Measurements from ENCODE around the gene RIPPLY2.

The RIPPLY2 gene

DNA sequence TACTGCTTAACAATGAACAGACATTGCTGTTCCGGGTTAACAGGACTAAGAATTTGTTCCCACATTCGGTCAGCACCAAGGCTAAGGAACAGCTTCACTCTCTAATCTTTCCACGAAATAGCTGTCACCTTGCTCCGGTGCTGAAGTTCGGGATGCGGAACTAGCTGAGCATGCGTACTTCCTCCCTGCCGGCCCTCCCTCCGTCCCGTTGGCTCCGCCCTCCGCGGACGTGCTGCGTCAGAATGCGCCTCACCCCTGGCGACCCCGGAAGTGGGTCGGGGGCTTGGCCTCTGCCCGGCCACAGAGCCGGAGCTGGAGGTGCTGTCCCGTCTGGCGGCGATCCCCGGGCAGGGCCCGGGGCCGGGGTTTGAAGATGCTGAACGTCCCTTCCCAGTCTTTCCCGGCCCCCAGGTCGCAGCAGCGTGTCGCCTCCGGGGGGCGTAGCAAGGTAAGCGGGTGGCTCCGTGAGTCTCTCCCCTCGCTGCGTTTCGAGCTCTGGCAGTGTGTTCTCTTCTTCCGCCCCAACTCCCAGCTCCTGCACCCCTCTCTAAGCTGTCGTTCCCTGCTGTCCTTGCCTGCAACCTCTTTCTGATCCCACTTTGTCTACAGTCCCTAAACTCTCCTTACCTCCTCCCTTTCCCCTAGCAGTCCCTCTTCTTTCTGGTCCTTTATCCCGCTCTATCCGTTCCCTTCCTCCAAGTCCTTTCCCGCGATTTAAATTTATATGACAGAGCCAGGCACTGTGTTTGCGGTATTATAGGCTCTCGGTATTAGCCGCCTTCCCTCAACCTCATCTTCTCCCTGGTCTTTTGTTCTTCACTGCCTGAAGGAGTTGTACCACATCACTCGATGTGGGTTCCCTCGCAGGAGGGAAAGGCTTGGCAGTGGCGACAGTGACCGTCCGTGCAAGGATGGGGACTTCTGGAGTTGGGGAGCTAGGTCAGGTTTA is 6.5 kb downstream of the RIPPLY2 start, which contains the start of gene CYB5R4:
Gene CYB5R4, plus strand, starts transcription at position 280 of the 949 bp plus-strand sequence. Its CDS starts 94 bp downstream, at position 374.
- H3K27ac ChIP-seq (ENCODE audit: insufficient read depth in 1 of 2, low read depth in 1 of 2, low read length in 2 of 2, poor library complexity in 1 of 2, severe bottlenecking in 2 of 2) = peak within 1 kb of the TSS; percentile 84 to 85
- H3K36me3 ChIP-seq (ENCODE audit: control insufficient read depth in 4 of 4, insufficient read depth in 4 of 4, low read length in 3 of 4) = peaks cover 0 to 7% (median 2%) of the 10 kb centered on the region in 4 experiments
- CTCF ChIA-PET = interaction anchor here (0.7 to 1.8 kb wide), 7 partner anchors 11 to 914 kb away, joined by 3 to 5 read pairs (median 3); partner anchors contain the start of gene CEP162
- DNase-seq = peak; percentile 94 to 97 (median 97)
- 0% methylated on average over 47 of the region's 53 CpGs for WGBS (ENCODE audit: insufficient coverage)
- POLR2A ChIA-PET = no interaction called here
- H3K4me3 ChIP-seq (ENCODE audit: control insufficient read depth in 1 of 7, extremely low read depth in 1 of 7, insufficient read depth in 4 of 7, low read depth in 2 of 7, low read length in 6 of 7) = peak within 1 kb of the TSS; percentile 73 to 99 (median 91)
- H3K4me1 ChIP-seq (ENCODE audit: control extremely low read depth in 1 of 4, control insufficient read depth in 4 of 4, insufficient read depth in 4 of 4, low read length in 3 of 4) = peaks cover 18 to 23% (median 20%) of the 10 kb centered on the region in 4 experiments
- H3K27me3 ChIP-seq (replicated peaks in 2 of 5; ENCODE audit: control insufficient read depth in 4 of 5, insufficient read depth in 5 of 5, low read length in 4 of 5) = peaks cover 7 to 17% (median 16%) of the 10 kb centered on the region in 5 experiments
- H3K9me3 ChIP-seq (ENCODE audit: control extremely low read depth in 1 of 5, control insufficient read depth in 4 of 5, insufficient read depth in 2 of 5, low read depth in 1 of 5, low read length in 4 of 5) = no peaks in the 10 kb centered on the region

DNA sequence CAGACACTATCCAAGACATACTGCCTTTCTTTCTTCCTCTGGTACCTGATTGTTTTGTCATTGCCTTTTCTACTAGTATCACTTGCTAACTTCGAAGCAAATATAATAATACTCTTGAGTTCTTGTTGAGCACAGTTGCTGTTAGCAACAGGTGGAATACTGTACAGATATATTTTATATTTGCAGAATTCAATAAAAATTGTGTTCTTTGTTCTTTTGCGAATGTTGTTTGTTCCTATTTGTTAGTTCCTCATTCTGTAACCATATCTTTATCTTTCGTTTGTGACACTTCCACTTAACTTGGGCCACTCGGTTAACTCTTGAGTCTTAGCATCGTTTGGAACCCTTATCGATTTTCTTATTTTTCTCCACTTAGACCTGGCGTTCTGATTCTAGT is 7.2 kb downstream of the RIPPLY2 start:
- DNase-seq = peak; percentile 17 to 64 (median 53)
- H3K27ac ChIP-seq (ENCODE audit: insufficient read depth in 1 of 2, low read depth in 1 of 2, low read length in 2 of 2, poor library complexity in 1 of 2, severe bottlenecking in 2 of 2) = peak overlapping the region; percentile 84 to 85
- H3K4me3 ChIP-seq (ENCODE audit: control insufficient read depth in 1 of 7, extremely low read depth in 1 of 7, insufficient read depth in 4 of 7, low read depth in 2 of 7, low read length in 6 of 7) = peak overlapping the region; percentile 73 to 99 (median 91)
- peaks cover 2 to 10% (median 9%) of the 10 kb centered on the region in 5 experiments for H3K27me3 ChIP-seq (replicated peaks in 2 of 5; ENCODE audit: control insufficient read depth in 4 of 5, insufficient read depth in 5 of 5, low read length in 4 of 5)
- H3K36me3 ChIP-seq (ENCODE audit: control insufficient read depth in 4 of 4, insufficient read depth in 4 of 4, low read length in 3 of 4) = peaks cover 0 to 14% (median 7%) of the 10 kb centered on the region in 4 experiments
- WGBS (ENCODE audit: insufficient coverage) = 7% methylated on average over 5 of the region's 7 CpGs
- ChIA-PET CTCF (interaction anchor here (1.0 to 1.8 kb wide), 5 partner anchors 10 to 367 kb away, joined by 3 to 5 read pairs (median 3); partner anchors contain the start of gene CEP162), POLR2A (no interaction called here)
- peaks cover 18 to 23% (median 20%) of the 10 kb centered on the region in 4 experiments for H3K4me1 ChIP-seq (ENCODE audit: control extremely low read depth in 1 of 4, control insufficient read depth in 4 of 4, insufficient read depth in 4 of 4, low read length in 3 of 4)
- H3K9me3 ChIP-seq (ENCODE audit: control extremely low read depth in 1 of 5, control insufficient read depth in 4 of 5, insufficient read depth in 2 of 5, low read depth in 1 of 5, low read length in 4 of 5) = no peaks in the 10 kb centered on the region

DNA sequence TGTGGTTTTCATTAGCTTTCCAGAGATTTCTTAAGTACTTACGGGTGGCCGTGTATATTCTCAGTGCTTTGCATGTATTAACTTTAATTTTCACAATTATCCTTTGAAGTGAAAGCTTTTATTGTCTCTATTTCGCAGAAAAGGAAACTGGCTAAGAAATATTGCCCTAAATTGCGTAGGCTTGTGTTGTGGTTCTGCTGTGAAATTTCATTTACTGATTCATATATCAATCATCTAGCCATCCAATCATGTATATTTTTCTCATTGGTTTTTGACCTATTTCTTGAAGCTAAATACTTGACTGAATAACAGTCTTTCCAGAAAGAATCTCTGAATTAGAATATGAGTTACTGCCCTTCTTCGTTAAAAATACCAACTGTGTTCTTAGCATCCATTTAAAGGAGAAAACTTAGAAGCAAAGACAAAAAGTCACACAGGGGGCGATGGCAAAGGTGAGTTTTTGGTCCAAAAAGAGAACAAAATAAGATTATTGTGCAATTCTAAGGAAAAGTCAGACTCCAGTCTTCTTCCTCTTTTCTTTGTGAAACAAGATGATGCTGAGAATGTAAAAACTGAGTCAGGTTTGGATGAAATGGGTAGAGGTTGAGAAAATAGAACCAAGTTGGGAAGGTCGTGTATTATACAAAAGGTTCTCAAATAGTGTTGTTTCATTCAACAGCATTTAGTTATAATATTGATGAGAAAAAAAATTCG is 7.8 kb downstream of the RIPPLY2 start:
- H3K36me3 ChIP-seq (ENCODE audit: control insufficient read depth in 4 of 4, insufficient read depth in 4 of 4, low read length in 3 of 4) = peaks cover 0 to 19% (median 11%) of the 10 kb centered on the region in 4 experiments
- peak in 2 of 3 donors; percentile 23 to 26 for DNase-seq
- 76% methylated on average over 2 of the region's 8 CpGs for WGBS (ENCODE audit: insufficient coverage)
- CTCF ChIA-PET = interaction anchor here (1.0 to 1.8 kb wide), 4 partner anchors 9 to 22 kb away, joined by 3 to 5 read pairs (median 4); no protein-coding TSS in a partner anchor
- no peaks in the 10 kb centered on the region for H3K9me3 ChIP-seq (ENCODE audit: control extremely low read depth in 1 of 5, control insufficient read depth in 4 of 5, insufficient read depth in 2 of 5, low read depth in 1 of 5, low read length in 4 of 5)
- H3K27ac ChIP-seq (ENCODE audit: insufficient read depth in 1 of 2, low read depth in 1 of 2, low read length in 2 of 2, poor library complexity in 1 of 2, severe bottlenecking in 2 of 2) = peak overlapping the region in 1 of 2 experiments; percentile 85
- POLR2A ChIA-PET = interaction anchor here (0.6 kb wide), 1 partner anchor 347 kb away, joined by 3 read pairs; no protein-coding TSS in a partner anchor
- H3K4me3 ChIP-seq (ENCODE audit: control insufficient read depth in 1 of 7, extremely low read depth in 1 of 7, insufficient read depth in 4 of 7, low read depth in 2 of 7, low read length in 6 of 7) = peak overlapping the region in 6 of 7 experiments; percentile 86 to 99 (median 94)
- H3K27me3 ChIP-seq (replicated peaks in 2 of 5; ENCODE audit: control insufficient read depth in 4 of 5, insufficient read depth in 5 of 5, low read length in 4 of 5) = peaks cover 0 to 5% (median 4%) of the 10 kb centered on the region in 5 experiments
- H3K4me1 ChIP-seq (ENCODE audit: control extremely low read depth in 1 of 4, control insufficient read depth in 4 of 4, insufficient read depth in 4 of 4, low read length in 3 of 4) = peaks cover 18 to 23% (median 20%) of the 10 kb centered on the region in 4 experiments

DNA sequence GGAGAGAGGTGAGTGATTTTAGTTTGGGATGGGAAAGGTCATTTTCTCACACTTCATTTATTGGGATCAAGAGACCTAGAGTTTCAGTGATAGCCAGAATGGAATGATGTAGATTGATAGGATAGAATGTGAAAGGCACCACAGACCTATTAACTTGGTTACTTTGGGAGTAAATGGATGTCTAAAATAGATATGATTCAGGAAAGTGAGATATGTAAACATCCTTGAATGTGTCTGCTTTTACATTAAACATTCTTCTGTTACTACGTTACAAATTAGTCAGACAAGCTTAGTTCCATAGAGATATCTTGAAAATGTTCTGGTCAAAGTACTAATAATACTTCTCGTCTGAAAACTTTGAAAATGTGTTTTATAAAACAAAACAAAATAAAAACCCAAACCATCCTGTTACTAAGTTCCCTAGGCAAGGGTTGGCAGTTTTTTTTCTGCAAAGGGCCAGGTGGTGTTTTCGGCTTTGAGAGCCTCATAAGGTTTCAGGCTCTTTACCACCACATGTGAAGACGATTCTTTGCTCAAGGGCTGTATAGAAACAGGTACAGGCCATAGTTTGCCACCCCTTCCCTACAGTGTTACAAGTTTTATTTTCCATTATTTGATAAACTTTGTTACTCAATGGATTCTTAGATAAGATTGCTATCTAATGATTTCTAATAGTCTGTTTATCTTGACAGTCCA is 9.8 kb downstream of the RIPPLY2 start:
- Histone ChIP-seq H3K4me1 (ENCODE audit: control extremely low read depth in 1 of 4, control insufficient read depth in 4 of 4, insufficient read depth in 4 of 4, low read length in 3 of 4) (peaks cover 18 to 23% (median 20%) of the 10 kb centered on the region in 4 experiments), H3K4me3 (ENCODE audit: control insufficient read depth in 1 of 7, extremely low read depth in 1 of 7, insufficient read depth in 4 of 7, low read depth in 2 of 7, low read length in 6 of 7) (no peak overlapping the region), H3K27me3 (replicated peaks in 2 of 5; ENCODE audit: control insufficient read depth in 4 of 5, insufficient read depth in 5 of 5, low read length in 4 of 5) (peaks cover 0 to under 1% (median 0%) of the 10 kb centered on the region in 5 experiments), H3K36me3 (ENCODE audit: control insufficient read depth in 4 of 4, insufficient read depth in 4 of 4, low read length in 3 of 4) (peaks cover 7 to 38% (median 22%) of the 10 kb centered on the region in 4 experiments), H3K9me3 (ENCODE audit: control extremely low read depth in 1 of 5, control insufficient read depth in 4 of 5, insufficient read depth in 2 of 5, low read depth in 1 of 5, low read length in 4 of 5) (peaks cover 0 to 10% (median 0%) of the 10 kb centered on the region in 5 experiments), H3K27ac (ENCODE audit: insufficient read depth in 1 of 2, low read depth in 1 of 2, low read length in 2 of 2, poor library complexity in 1 of 2, severe bottlenecking in 2 of 2) (no peak overlapping the region)
- 100% methylated on average over 1 of the region's 4 CpGs for WGBS (ENCODE audit: insufficient coverage)
- ChIA-PET POLR2A (no interaction called here), CTCF (interaction anchor here (0.6 kb wide), 1 partner anchor 793 kb away, joined by 4 read pairs; no protein-coding TSS in a partner anchor)
- no peak for DNase-seq

DNA sequence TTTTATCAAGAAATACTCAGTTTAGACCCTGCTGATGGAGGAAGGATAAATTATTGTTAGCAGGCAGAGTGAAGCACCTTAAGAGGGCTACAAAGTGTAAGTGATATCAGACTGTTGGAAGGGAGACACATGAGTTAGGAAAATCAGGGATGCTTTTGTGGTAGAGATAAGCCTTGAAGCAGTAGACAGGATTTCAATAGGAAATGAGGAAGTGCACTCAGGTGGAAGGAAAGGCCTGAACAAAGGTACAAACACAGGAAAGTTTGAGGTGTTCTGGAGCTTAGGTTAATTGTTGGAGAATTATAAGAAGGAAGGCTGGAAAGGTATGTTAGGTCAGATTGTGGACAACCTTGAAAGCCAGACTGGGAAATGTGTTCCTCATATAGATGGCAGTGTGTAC is 13.9 kb downstream of the RIPPLY2 start:
- H3K9me3 ChIP-seq (ENCODE audit: control extremely low read depth in 1 of 5, control insufficient read depth in 4 of 5, insufficient read depth in 2 of 5, low read depth in 1 of 5, low read length in 4 of 5) = peaks cover 0 to 10% (median 0%) of the 10 kb centered on the region in 5 experiments
- peaks cover 0 to under 1% (median 0%) of the 10 kb centered on the region in 4 experiments for H3K4me1 ChIP-seq (ENCODE audit: control extremely low read depth in 1 of 4, control insufficient read depth in 4 of 4, insufficient read depth in 4 of 4, low read length in 3 of 4)
- H3K27ac ChIP-seq (ENCODE audit: insufficient read depth in 1 of 2, low read depth in 1 of 2, low read length in 2 of 2, poor library complexity in 1 of 2, severe bottlenecking in 2 of 2) = no peak overlapping the region
- CTCF ChIA-PET = no interaction called here
- H3K36me3 ChIP-seq (ENCODE audit: control insufficient read depth in 4 of 4, insufficient read depth in 4 of 4, low read length in 3 of 4) = peaks cover 9 to 43% (median 27%) of the 10 kb centered on the region in 4 experiments
- POLR2A ChIA-PET = no interaction called here
- no peak for DNase-seq
- H3K27me3 ChIP-seq (replicated peaks in 2 of 5; ENCODE audit: control insufficient read depth in 4 of 5, insufficient read depth in 5 of 5, low read length in 4 of 5) = no peaks in the 10 kb centered on the region
- no peak overlapping the region for H3K4me3 ChIP-seq (ENCODE audit: control insufficient read depth in 1 of 7, extremely low read depth in 1 of 7, insufficient read depth in 4 of 7, low read depth in 2 of 7, low read length in 6 of 7)

DNA sequence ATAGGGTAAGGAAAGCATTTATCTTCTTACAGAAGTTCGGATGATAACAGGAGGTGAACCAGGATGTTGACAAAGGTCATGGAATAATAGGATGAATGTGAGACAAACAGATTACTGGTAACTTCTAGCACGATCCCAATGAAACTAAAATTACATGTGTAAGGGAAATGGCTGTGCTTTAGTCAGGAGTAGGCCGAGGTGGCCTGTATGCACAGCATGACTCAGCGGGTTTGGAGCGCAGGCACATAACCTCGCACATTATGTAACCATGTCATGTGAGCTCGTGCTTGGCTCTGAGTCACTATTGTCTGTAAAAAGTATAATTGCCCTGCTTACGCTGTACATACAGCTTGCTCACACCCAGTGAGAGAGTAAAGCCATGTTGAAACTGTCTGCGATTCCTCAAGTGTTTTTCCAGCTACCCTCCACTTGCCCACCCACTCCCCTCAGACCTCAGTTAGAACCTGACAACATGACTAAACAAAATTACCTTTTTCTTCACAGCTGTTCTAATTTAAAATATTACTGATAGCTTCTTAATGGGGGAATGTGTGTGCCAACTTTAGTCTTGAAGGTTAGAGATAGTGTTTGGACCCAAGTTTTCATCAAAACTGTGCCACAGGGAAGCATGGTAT is 14.5 kb downstream of the RIPPLY2 start:
- CTCF ChIA-PET = no interaction called here
- WGBS (ENCODE audit: insufficient coverage) = 93% methylated on average over 4 of the region's 9 CpGs

More for the DNA sequence above, 14.5 kb downstream of the RIPPLY2 start:
- Histone ChIP-seq H3K27me3 (replicated peaks in 2 of 5; ENCODE audit: control insufficient read depth in 4 of 5, insufficient read depth in 5 of 5, low read length in 4 of 5) (no peaks in the 10 kb centered on the region), H3K4me1 (ENCODE audit: control extremely low read depth in 1 of 4, control insufficient read depth in 4 of 4, insufficient read depth in 4 of 4, low read length in 3 of 4) (peaks cover 0 to 3% (median 1%) of the 10 kb centered on the region in 4 experiments), H3K27ac (ENCODE audit: insufficient read depth in 1 of 2, low read depth in 1 of 2, low read length in 2 of 2, poor library complexity in 1 of 2, severe bottlenecking in 2 of 2) (no peak overlapping the region), H3K36me3 (ENCODE audit: control insufficient read depth in 4 of 4, insufficient read depth in 4 of 4, low read length in 3 of 4) (peaks cover 9 to 43% (median 27%) of the 10 kb centered on the region in 4 experiments), H3K9me3 (ENCODE audit: control extremely low read depth in 1 of 5, control insufficient read depth in 4 of 5, insufficient read depth in 2 of 5, low read depth in 1 of 5, low read length in 4 of 5) (peaks cover 0 to 10% (median 0%) of the 10 kb centered on the region in 5 experiments), H3K4me3 (ENCODE audit: control insufficient read depth in 1 of 7, extremely low read depth in 1 of 7, insufficient read depth in 4 of 7, low read depth in 2 of 7, low read length in 6 of 7) (no peak overlapping the region)
- POLR2A ChIA-PET = no interaction called here
- DNase-seq = peak; percentile 42 to 84 (median 80)
